Measurements from ENCODE around the gene SYTL1.

Gene SYTL1

GRCh38 chr1:27361553-27361952 is 19.7 kb downstream of the SYTL1 start:
- in situ Hi-C loops (cut with MboI; ENCODE audit: low sequenced_read_pairs), result no loop called here

DNA sequence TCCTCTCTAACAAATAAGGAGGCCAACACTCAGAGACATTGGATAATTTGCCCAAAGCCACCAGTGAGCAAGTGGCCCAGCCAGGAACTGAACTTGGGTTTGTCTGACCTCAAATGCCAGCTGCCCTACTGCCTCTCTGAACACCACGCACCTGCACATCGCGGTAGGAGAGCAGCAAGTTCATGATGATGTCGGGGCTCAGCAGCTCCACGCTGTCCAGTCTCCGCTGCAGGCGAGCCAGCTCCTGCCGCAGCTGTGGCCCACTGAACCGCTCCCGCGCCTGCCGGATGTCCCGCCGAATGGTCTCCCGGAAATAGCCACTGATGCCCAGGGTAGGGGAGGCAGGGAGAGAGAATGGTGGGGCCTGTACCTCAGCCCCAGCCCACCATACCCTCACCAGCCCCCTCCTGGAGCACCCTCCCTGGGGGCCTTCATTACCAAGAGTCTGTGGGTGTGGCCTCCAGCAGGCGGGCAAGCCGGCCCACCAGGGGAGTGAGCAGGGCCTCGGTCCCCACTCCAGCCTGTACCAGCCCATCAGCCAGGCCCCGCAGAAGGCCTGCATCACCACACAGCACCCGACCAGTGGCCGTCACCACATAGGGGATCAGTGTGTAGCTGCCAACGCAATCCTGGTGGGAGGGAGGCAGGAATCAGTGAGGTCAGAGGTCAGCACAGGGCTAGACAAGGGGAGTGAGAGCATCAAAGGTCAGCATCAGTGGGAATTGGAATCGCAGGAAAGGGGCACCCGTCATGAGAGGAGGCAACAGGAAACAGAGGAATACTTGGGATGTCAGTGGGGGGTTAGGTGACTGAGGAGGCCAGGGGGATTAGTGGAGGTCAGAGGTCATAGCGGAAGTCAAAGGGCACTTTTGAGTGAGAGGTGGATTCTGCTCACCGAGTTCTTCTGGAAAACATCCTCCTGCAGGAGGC is 22.2 kb downstream of the SYTL1 start:
- in situ Hi-C loops (cut with MboI; ENCODE audit: low sequenced_read_pairs), result no loop called here

GRCh38 chr1:27364696-27365371 is 23.0 kb downstream of the SYTL1 start:
- in situ Hi-C loops (cut with MboI; ENCODE audit: low sequenced_read_pairs), result no loop called here

- in situ Hi-C loops (cut with MboI; ENCODE audit: low sequenced_read_pairs), result no loop called here
Observed at GRCh38 chr1:27365372-27366112, 23.7 kb downstream of the SYTL1 start.

DNA sequence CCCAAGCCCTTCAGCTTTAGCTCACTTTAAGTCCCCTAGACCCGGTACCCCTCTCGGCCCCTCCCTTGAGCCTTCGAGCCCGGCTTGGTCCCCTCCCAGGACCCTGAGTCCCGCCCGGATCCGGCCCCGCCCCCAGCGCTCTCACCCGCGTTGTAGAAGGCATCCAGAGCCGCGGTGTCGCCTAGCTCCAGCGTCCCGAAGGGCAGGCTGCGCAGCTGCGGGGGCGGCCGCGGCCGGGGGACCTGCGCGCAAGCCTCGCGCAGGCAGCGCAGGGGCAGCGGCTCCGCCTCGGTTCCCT is 24.2 kb downstream of the SYTL1 start:
- in situ Hi-C loops (cut with MboI; ENCODE audit: low sequenced_read_pairs), result no loop called here

GRCh38 chr1:27366411-27367159 is 24.8 kb downstream of the SYTL1 start, which contains the start of gene MAP3K6:
MAP3K6 (minus strand) TSS chr1:27366961; CDS start chr1:27366597, 364 bp downstream.
- in situ Hi-C loops (cut with MboI; ENCODE audit: low sequenced_read_pairs), result no loop called here

GRCh38 chr1:27367160-27367650 is 25.4 kb downstream of the SYTL1 start:
- in situ Hi-C loops (cut with MboI; ENCODE audit: low sequenced_read_pairs), result no loop called here

DNA sequence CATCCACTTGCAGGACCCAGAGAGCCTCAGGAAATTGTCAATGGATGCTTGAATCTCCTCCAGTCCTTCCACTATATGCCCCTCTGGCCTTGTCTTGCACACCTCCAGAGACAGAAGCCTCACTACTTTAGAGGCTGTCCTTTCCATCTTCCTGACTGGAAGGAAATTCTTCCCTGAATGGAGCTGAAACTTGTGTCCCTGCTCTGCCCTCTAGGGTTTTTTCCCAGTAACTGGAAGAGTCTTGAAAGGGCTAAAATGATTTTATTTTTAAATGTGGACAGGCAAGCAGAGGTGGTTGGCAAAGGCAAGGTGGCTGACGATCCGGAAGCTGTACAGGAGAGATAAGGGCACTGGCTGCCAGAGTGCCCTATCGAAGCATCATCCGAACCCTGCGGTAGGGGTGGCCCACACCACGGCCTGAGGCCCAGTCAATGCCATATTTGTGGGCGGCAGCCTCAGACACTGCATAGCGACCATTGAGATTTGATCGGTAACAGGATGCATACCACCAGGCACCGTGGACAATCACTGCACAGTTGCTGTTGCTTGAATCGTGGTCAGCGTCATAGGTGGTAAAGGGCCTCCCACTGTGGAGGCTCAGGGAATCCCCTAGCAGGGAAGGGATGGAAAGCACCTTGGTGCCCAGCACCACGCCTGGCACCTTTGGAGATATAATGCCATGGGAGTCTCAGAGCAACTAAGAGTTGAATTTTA is 27.2 kb downstream of the SYTL1 start:
- in situ Hi-C loops (cut with MboI; ENCODE audit: low sequenced_read_pairs), result no loop called here

- in situ Hi-C loops (cut with MboI; ENCODE audit: low sequenced_read_pairs), result no loop called here
Observed at GRCh38 chr1:27372022-27372807, 30.4 kb downstream of the SYTL1 start.

GRCh38 chr1:27372808-27373690 is 31.2 kb downstream of the SYTL1 start:
- in situ Hi-C loops (cut with MboI; ENCODE audit: low sequenced_read_pairs), result no loop called here

- in situ Hi-C loops (cut with MboI; ENCODE audit: low sequenced_read_pairs), result no loop called here
Observed at GRCh38 chr1:27374362-27375086, 32.7 kb downstream of the SYTL1 start, which contains the start of gene FCN3. FCN3 (minus strand) TSS chr1:27374824; CDS start chr1:27374818, 6 bp downstream.

GRCh38 chr1:27377760-27378495 is 36.1 kb downstream of the SYTL1 start:
- in situ Hi-C loops (cut with MboI; ENCODE audit: low sequenced_read_pairs), result no loop called here

DNA sequence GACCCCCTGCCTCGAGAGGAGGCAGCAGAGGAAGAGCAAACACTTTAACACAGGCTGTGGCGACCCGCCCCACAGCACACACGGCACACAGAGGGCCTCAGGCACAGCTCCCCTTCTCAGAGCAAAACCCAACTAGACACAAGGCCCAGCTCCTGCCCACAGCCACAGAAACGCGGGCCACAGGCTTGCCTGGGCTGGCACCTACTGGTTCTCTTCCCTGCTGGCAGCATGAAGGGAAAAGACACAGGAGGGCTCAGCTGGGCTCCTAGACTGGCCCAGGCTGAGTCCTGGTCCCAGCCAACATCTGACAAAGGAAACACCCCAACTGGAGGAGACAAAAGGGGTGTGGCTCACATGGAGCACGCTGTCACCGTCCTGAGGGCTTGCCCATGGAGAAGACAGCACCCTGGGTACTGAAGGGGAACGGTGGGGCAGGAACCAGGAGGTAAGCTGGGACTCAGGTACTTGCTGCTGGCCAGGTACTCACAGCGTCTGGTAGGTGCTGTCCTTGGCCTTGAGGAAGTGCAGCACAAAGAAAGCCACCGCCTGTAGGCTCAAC is 37.8 kb downstream of the SYTL1 start:
- in situ Hi-C loops (cut with MboI; ENCODE audit: low sequenced_read_pairs), result no loop called here

GRCh38 chr1:27380224-27380623 is 38.4 kb downstream of the SYTL1 start:
- in situ Hi-C loops (cut with MboI; ENCODE audit: low sequenced_read_pairs), result no loop called here

DNA sequence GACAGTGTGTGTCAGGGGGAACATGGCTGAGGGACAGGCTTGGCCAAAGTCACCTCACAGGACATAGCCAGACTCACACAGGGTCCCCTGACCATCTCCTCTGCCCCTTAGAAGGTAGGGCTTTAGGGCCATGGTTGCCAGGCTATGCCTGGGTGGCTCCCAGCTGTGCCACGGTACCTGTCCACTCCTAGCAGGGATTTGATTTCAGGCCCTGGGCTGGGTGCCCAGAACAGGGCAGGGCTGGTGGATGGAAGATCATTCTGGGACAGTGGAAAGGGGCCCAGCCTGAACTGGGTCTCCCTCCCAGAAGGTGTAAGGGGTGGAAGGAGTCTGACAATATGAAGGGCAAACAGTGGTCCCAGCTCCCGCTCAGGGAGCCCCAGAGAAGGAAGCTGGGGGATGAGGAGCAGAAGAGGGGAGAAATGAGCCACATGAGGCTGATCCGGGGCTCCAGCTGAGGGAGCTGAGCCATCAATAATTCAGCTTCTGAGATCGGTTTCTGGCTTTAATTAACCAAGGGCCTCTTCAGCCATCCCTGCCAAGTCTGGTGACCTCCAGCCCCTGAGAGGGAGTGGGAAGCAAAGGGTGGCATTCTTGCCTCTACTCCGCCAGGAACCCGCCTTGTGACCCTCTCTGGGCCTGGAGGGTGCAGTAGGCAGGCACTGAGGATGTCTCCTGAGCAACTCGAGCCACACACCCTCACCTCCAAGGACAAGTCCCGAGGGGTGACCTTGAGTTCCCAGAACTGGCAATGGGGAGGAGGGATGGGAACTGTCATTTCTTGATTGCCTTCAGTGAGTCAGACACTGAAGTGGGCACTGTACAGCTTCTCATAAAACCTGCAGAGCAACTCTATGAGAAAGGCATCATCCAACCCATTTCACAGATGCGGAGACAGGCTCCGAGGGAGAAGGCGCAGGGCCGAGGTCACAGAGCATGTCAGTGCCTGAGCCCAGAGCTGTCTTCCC is 39.2 kb downstream of the SYTL1 start:
- in situ Hi-C loops (cut with MboI; ENCODE audit: low sequenced_read_pairs), result no loop called here

Measured in HL-60/S4 treated with phorbol 12-myristate 13-acetate at 8.2 ng/mL for 4 days and 3 days (cell line).